Mononuclear cell (primary cell): Measurements from ENCODE around the gene DDX1. TPM values are rescaled to one million over a fixed set of nuclear protein-coding genes. Genes with fewer than 3 reads are reported as not detected.

Experiments used
- H3K27me3 ChIP-seq: 2 replicates; pipeline ENCODE4 v1.6.0; 2011; ENCODE audit warnings: low read length, control low read depth; ENCODE audit not compliant: insufficient read depth
- H3K4me1 ChIP-seq: 2 replicates; pipeline ENCODE4 v1.5.1; 2011; ENCODE audit warnings: mild to moderate bottlenecking, low read length, control low read depth; ENCODE audit not compliant: insufficient read depth
- H3K4me3 ChIP-seq: 2 replicates; pipeline ENCODE4 v1.5.1; 2011; ENCODE audit warnings: mild to moderate bottlenecking, low read length, moderate library complexity
- H3K9me3 ChIP-seq: 2 replicates; pipeline ENCODE4 v1.5.1; 2011; ENCODE audit warnings: low read depth, mild to moderate bottlenecking, control low read depth, low read length
- total RNA-seq: library from RNA; depleted of rRNA; stranded (reverse); fragments of >200 nt; gene quantifications from one replicate; pipeline ENCODE4 v1.2.3, GENCODE V29; 2012

DDX1 gene
- total RNA-seq, 1 donor, result 55.5 TPM

GRCh38 chr2:15634846-15635490, 43.3 kb downstream of the DDX1 start:
- Histone ChIP-seq H3K4me1 (peaks cover 2% of the 10 kb centered on the region), H3K4me3 (no peak overlapping the region), H3K27me3 (no peaks in the 10 kb centered on the region), H3K9me3 (no peaks in the 10 kb centered on the region)

- H3K9me3 ChIP-seq, result no peaks in the 10 kb centered on the region
- no peak overlapping the region for H3K4me3 ChIP-seq
- peaks cover 6% of the 10 kb centered on the region for H3K4me1 ChIP-seq
- no peaks in the 10 kb centered on the region for H3K27me3 ChIP-seq
These were observed 45.5 kb downstream of the DDX1 start for GRCh38 chr2:15636972-15637785.

- Histone ChIP-seq H3K4me1 (peaks cover 6% of the 10 kb centered on the region), H3K27me3 (no peaks in the 10 kb centered on the region), H3K4me3 (no peak overlapping the region), H3K9me3 (no peaks in the 10 kb centered on the region)
These were observed 47.1 kb downstream of the DDX1 start for GRCh38 chr2:15638720-15639119.

- Histone ChIP-seq H3K27me3 (no peaks in the 10 kb centered on the region), H3K4me3 (no peak overlapping the region), H3K4me1 (peaks cover 6% of the 10 kb centered on the region), H3K9me3 (no peaks in the 10 kb centered on the region)
These were observed 47.9 kb downstream of the DDX1 start for GRCh38 chr2:15639323-15640251.

GRCh38 chr2:15640261-15640711, 48.6 kb downstream of the DDX1 start:
- H3K27me3 ChIP-seq, result no peaks in the 10 kb centered on the region
- no peaks in the 10 kb centered on the region for H3K9me3 ChIP-seq
- H3K4me1 ChIP-seq, result peaks cover 6% of the 10 kb centered on the region
- no peak overlapping the region for H3K4me3 ChIP-seq

GRCh38 chr2:15640784-15641183, 49.1 kb downstream of the DDX1 start:
- Histone ChIP-seq H3K9me3 (no peaks in the 10 kb centered on the region), H3K27me3 (no peaks in the 10 kb centered on the region), H3K4me1 (peaks cover 6% of the 10 kb centered on the region), H3K4me3 (no peak overlapping the region)

- Histone ChIP-seq H3K27me3 (no peaks in the 10 kb centered on the region), H3K4me1 (peaks cover 6% of the 10 kb centered on the region), H3K9me3 (no peaks in the 10 kb centered on the region), H3K4me3 (no peak overlapping the region)
These were observed 49.9 kb downstream of the DDX1 start for GRCh38 chr2:15641530-15641982.

GRCh38 chr2:15642011-15642814, 50.5 kb downstream of the DDX1 start:
- Histone ChIP-seq H3K9me3 (no peaks in the 10 kb centered on the region), H3K4me1 (peaks cover 6% of the 10 kb centered on the region), H3K27me3 (no peaks in the 10 kb centered on the region), H3K4me3 (no peak overlapping the region)

GRCh38 chr2:15642815-15643500, 51.3 kb downstream of the DDX1 start:
- H3K9me3 ChIP-seq, result no peaks in the 10 kb centered on the region

GRCh38 chr2:15643791-15644585, 52.3 kb downstream of the DDX1 start:
- Histone ChIP-seq H3K4me3 (no peak overlapping the region), H3K27me3 (no peaks in the 10 kb centered on the region), H3K9me3 (no peaks in the 10 kb centered on the region), H3K4me1 (peaks cover 6% of the 10 kb centered on the region)

More at GRCh38 chr2:15642815-15643500, 51.3 kb downstream of the DDX1 start:
- H3K4me1 ChIP-seq, result peaks cover 6% of the 10 kb centered on the region
- H3K27me3 ChIP-seq, result no peaks in the 10 kb centered on the region
- no peak overlapping the region for H3K4me3 ChIP-seq

- no peaks in the 10 kb centered on the region for H3K9me3 ChIP-seq
- H3K27me3 ChIP-seq, result no peaks in the 10 kb centered on the region
- H3K4me3 ChIP-seq, result no peak overlapping the region
- peaks cover under 1% of the 10 kb centered on the region for H3K4me1 ChIP-seq
These were observed 53.6 kb downstream of the DDX1 start for GRCh38 chr2:15645300-15645699.

GRCh38 chr2:15645720-15646385, 54.2 kb downstream of the DDX1 start:
- Histone ChIP-seq H3K9me3 (no peaks in the 10 kb centered on the region), H3K4me3 (no peak overlapping the region), H3K27me3 (no peaks in the 10 kb centered on the region), H3K4me1 (no peaks in the 10 kb centered on the region)

GRCh38 chr2:15646661-15647060, 55.0 kb downstream of the DDX1 start:
- no peak overlapping the region for H3K4me3 ChIP-seq
- no peaks in the 10 kb centered on the region for H3K27me3 ChIP-seq
- H3K9me3 ChIP-seq, result no peaks in the 10 kb centered on the region
- no peaks in the 10 kb centered on the region for H3K4me1 ChIP-seq
